H1 (cell line): Measurements from ENCODE around the gene PRDM2. TPM values are rescaled to one million over a fixed set of nuclear protein-coding genes. Genes with fewer than 3 reads are reported as not detected.

Experiments used
- CTCF ChIA-PET: fragments of 300-600 bp; sonication (Branson Sonifier 250); formaldehyde crosslinking; loops from one replicate; lab custom pipeline; 2021; ENCODE audit not compliant: partially characterized antibody; lab: Charles Lee
- POLR2A ChIA-PET: fragments of 300-600 bp; sonication (Branson Sonifier 250); formaldehyde crosslinking; loops from one replicate; lab custom pipeline; 2021; ENCODE audit warnings: inconsistent platforms; ENCODE audit not compliant: partially characterized antibody; lab: Charles Lee
- DNase-seq, 2 experiments: peaks; one replicate each; pipeline versions ENCODE4 v3.0.0 to v3.0.0-alpha.2; 2010 to 2022; ENCODE audit warnings: low spot score in 2 of 2, low read depth in 1 of 2, mixed read lengths in 1 of 2
- FAIRE-seq: peaks from 2 replicates; lab custom pipeline; 2011; peaks lifted over from hg19 to GRCh38; lab: Jason Lieb, UNC
- H2AFZ ChIP-seq: 2 replicates; pipeline ENCODE4 v1.8.1; 2012; ENCODE audit warnings: low read length, inconsistent platforms
- H2AK5ac ChIP-seq: 2 replicates; pipeline ENCODE4 v1.6.1; 2013; ENCODE audit warnings: low read depth, low read length
- H2BK120ac ChIP-seq: replicated peaks from 2 replicates; pipeline ENCODE3; 2013; ENCODE audit warnings: low read depth, low read length, inconsistent platforms
- H2BK12ac ChIP-seq: 2 replicates; pipeline ENCODE4 v1.6.1; 2013; ENCODE audit warnings: low read depth, low read length
- H2BK15ac ChIP-seq: 2 replicates; pipeline ENCODE4 v1.6.1; 2013; ENCODE audit warnings: low read length
- H2BK20ac ChIP-seq: 2 replicates; pipeline ENCODE4 v1.6.1; 2013; ENCODE audit warnings: low read length
- H2BK5ac ChIP-seq: 2 replicates; pipeline ENCODE4 v1.6.1; 2013; ENCODE audit warnings: low read depth, low read length
- H3K14ac ChIP-seq: 2 replicates; pipeline ENCODE4 v1.6.1; 2013; ENCODE audit warnings: inconsistent platforms; ENCODE audit not compliant: insufficient read length
- H3K18ac ChIP-seq: 2 replicates; pipeline ENCODE4 v1.6.1; 2013; ENCODE audit warnings: low read length; ENCODE audit errors: extremely low read depth
- H3K23ac ChIP-seq: 2 replicates; pipeline ENCODE4 v1.6.1; 2013; ENCODE audit warnings: inconsistent platforms; ENCODE audit not compliant: insufficient read length
- H3K23me2 ChIP-seq: 2 replicates; pipeline ENCODE4 v1.6.1; 2013; ENCODE audit warnings: low read depth, low read length
- H3K27ac ChIP-seq: 2 replicates; pipeline ENCODE4 v1.6.1; 2011; ENCODE audit warnings: low read depth, low read length, inconsistent platforms
- H3K27me3 ChIP-seq, 4 experiments: replicated peaks in 1 of 4; 1 replicate in 1 of 4; 2 replicates in 3 of 4; pipeline versions ENCODE4 v1.6.1 to v1.8.1; 2011 to 2013; ENCODE audit warnings: low read length in 3 of 4, mild to moderate bottlenecking in 3 of 4, inconsistent platforms in 2 of 4, mixed read lengths in 2 of 4, moderate library complexity in 1 of 4; ENCODE audit not compliant: control insufficient read depth in 3 of 4, insufficient read depth in 3 of 4; ENCODE audit errors: extremely low read depth in 1 of 4
- H3K36me3 ChIP-seq, 4 experiments: 2 replicates each; pipeline versions ENCODE4 v1.6.1 to v1.8.1; 2011 to 2013; ENCODE audit warnings: mild to moderate bottlenecking in 4 of 4, low read length in 3 of 4, moderate library complexity in 2 of 4, control low read depth in 1 of 4, inconsistent platforms in 1 of 4; ENCODE audit not compliant: insufficient read depth in 4 of 4, control insufficient read depth in 2 of 4
- H3K4ac ChIP-seq: replicated peaks from 2 replicates; pipeline ENCODE3; 2013; ENCODE audit warnings: low read length, low read depth, mixed read lengths, inconsistent platforms; ENCODE audit not compliant: insufficient read length
- H3K4me1 ChIP-seq, 4 experiments: replicated peaks in 1 of 4; 1 replicate in 1 of 4; 2 replicates in 3 of 4; pipeline versions ENCODE4 v1.6.1 to v1.8.1; 2011 to 2013; ENCODE audit warnings: low read length in 3 of 4, inconsistent platforms in 2 of 4, mixed read lengths in 1 of 4; ENCODE audit not compliant: insufficient read depth in 4 of 4, control insufficient read depth in 3 of 4
- H3K4me2 ChIP-seq, 2 experiments: 2 replicates each; pipeline versions ENCODE4 v1.6.1 to v1.8.1; 2011 to 2013; ENCODE audit warnings: low read depth in 2 of 2, low read length in 2 of 2, control low read depth in 1 of 2, inconsistent platforms in 1 of 2, mild to moderate bottlenecking in 1 of 2; ENCODE audit not compliant: insufficient read depth in 1 of 2
- H3K4me3 ChIP-seq, 4 experiments: fragments of 200-600, 300-600 bp in 1 of 4; sonication (generic), shearing (Covaris generic), sonication (Bioruptor Twin) in 1 of 4; 2 replicates each; pipeline versions ENCODE4 v1.5.1 to v1.8.1; 2011 to 2016; ENCODE audit warnings: low read length in 4 of 4, low read depth in 3 of 4, control low read depth in 2 of 4, inconsistent platforms in 2 of 4, mild to moderate bottlenecking in 2 of 4, mixed read lengths in 1 of 4, moderate library complexity in 1 of 4; ENCODE audit not compliant: insufficient read depth in 2 of 4; ENCODE audit errors: extremely low read depth in 1 of 4
- H3K56ac ChIP-seq: replicated peaks from 2 replicates; pipeline ENCODE3; 2013; ENCODE audit warnings: low read depth, mild to moderate bottlenecking, mixed read lengths, low read length, inconsistent platforms; ENCODE audit not compliant: insufficient read length
- H3K79me1 ChIP-seq: 2 replicates; pipeline ENCODE4 v1.6.1; 2013; ENCODE audit warnings: low read depth, low read length, control low read depth
- H3K79me2 ChIP-seq, 2 experiments: 2 replicates each; pipeline versions ENCODE4 v1.6.1 to v1.8.1; 2012 to 2013; ENCODE audit warnings: low read length in 2 of 2, mild to moderate bottlenecking in 2 of 2, inconsistent platforms in 1 of 2; ENCODE audit not compliant: insufficient read depth in 2 of 2, control insufficient read depth in 1 of 2
- H3K9ac ChIP-seq, 4 experiments: replicated peaks in 1 of 4; 1 replicate in 1 of 4; 2 replicates in 3 of 4; pipeline versions ENCODE4 v1.6.1 to v1.8.1; 2011 to 2013; ENCODE audit warnings: low read depth in 3 of 4, low read length in 3 of 4, control low read depth in 2 of 4, mild to moderate bottlenecking in 2 of 4, moderate library complexity in 2 of 4, inconsistent platforms in 1 of 4; ENCODE audit errors: extremely low read depth in 1 of 4
- H3K9me3 ChIP-seq, 2 experiments: 2 replicates each; pipeline versions ENCODE4 v1.6.1 to v1.8.1; 2012 to 2013; ENCODE audit warnings: mild to moderate bottlenecking in 2 of 2, moderate library complexity in 2 of 2, control low read depth in 1 of 2, inconsistent platforms in 1 of 2, low read depth in 1 of 2, low read length in 1 of 2, mixed read lengths in 1 of 2; ENCODE audit not compliant: insufficient read depth in 2 of 2
- H4K20me1 ChIP-seq, 2 experiments: replicated peaks in 1 of 2; 2 replicates each; pipeline versions ENCODE3 to v1.8.1; 2011 to 2013; ENCODE audit warnings: inconsistent platforms in 2 of 2, low read length in 2 of 2, mild to moderate bottlenecking in 1 of 2; ENCODE audit not compliant: insufficient read depth in 2 of 2, control insufficient read depth in 1 of 2
- H4K5ac ChIP-seq: 2 replicates; pipeline ENCODE4 v1.6.1; 2013; ENCODE audit warnings: low read length, low read depth, mixed read lengths, inconsistent platforms; ENCODE audit not compliant: insufficient read length
- H4K8ac ChIP-seq: 2 replicates; pipeline ENCODE4 v1.8.0; 2013; ENCODE audit warnings: mild to moderate bottlenecking, moderate library complexity, low read length, inconsistent platforms; ENCODE audit not compliant: insufficient read depth; ENCODE audit errors: extremely low read depth
- H4K91ac ChIP-seq: replicated peaks from 2 replicates; pipeline ENCODE3; 2013; ENCODE audit warnings: low read length, mixed read lengths, inconsistent platforms; ENCODE audit not compliant: insufficient read length
- CBX5 ChIP-seq: fragments of 300-800, 300-1000 bp; sonication (generic); IDR thresholded peaks from 2 replicates; pipeline ENCODE4 v1.7.1; 2016; ENCODE audit warnings: antibody characterized with exemption, low read length, low read depth
- KDM1A ChIP-seq: fragments of 200-600, 300-600 bp; sonication (generic); IDR thresholded peaks from 2 replicates; pipeline ENCODE4 v1.7.1; 2016; ENCODE audit warnings: mild to moderate bottlenecking, low read length, borderline replicate concordance
- SP4 ChIP-seq: IDR thresholded peaks from 2 replicates; pipeline ENCODE4 v1.6.1; 2012; ENCODE audit warnings: low read length, inconsistent platforms
- SRF ChIP-seq: IDR thresholded peaks from 2 replicates; pipeline ENCODE4 v1.6.1; 2011; ENCODE audit warnings: mild to moderate bottlenecking, low read depth, low read length, moderate library complexity
- WGBS, 2 experiments: shearing (Covaris generic) in 1 of 2; methylation state at CpG; one replicate each; pipeline versions ENCODE4 v1.1.6 to v1.1.7; 2013 to 2015; ENCODE audit warnings: low lambda C conversion rate in 2 of 2, mixed read lengths in 2 of 2, inconsistent platforms in 1 of 2, low coverage in 1 of 2, missing lambda C conversion rate in 1 of 2; ENCODE audit not compliant: insufficient replicate concordance in 2 of 2, insufficient coverage in 1 of 2, insufficient read length in 1 of 2; ENCODE audit errors: extremely low coverage in 1 of 2, missing lambda C conversion rate in 1 of 2; 5-methylcytosine and 5-hydroxymethylcytosine counted together
- polyA plus RNA-seq, 7 experiments: library from polyadenylated mRNA; depleted of rRNA in 3 of 7; stranded (reverse) in 5 of 7; unstranded in 2 of 7; fragments of >200 nt in 5 of 7; fragments of 200-250 nt in 2 of 7; gene quantifications; 1 replicate in 5 of 7; 2 replicates in 1 of 7; 4 replicates in 1 of 7; pipeline versions ENCODE4 v1.2.1 to v1.2.3, GENCODE V29; 2011 to 2013; ENCODE audit warnings: missing spikeins in 2 of 7, mixed read lengths in 2 of 7
- total RNA-seq: library from RNA; stranded (reverse); fragmentation: NEBNext Ultra II Directional; extraction: Animal tissue kit (Norgen Biotek cat#: 25700); gene quantifications from 2 replicates; pipeline ENCODE4 v1.2.1, GENCODE V29; 2021

Gene PRDM2
- total and polyA plus RNA-seq, 2 of the 8 experiments (the other 6 are each of a cell fraction or from before 2014, with no cell fraction given) = 5.8 to 21.2 TPM

- 88% methylated on average over 6 of the region's 6 CpGs; no CpG with 5 or more reads in 1 of the 2 experiments for WGBS, 2 experiments
- H3K79me1 ChIP-seq = no peaks in the 10 kb centered on the region
- ChIA-PET CTCF (interaction anchor here (0.7 kb wide), 1 partner anchor 329 kb away, joined by 3 read pairs; no protein-coding TSS in a partner anchor), POLR2A (interaction anchor here (0.6 kb wide), 2 partner anchors 284 to 545 kb away, joined by 3 to 4 read pairs; no protein-coding TSS in a partner anchor)
- H3K79me2 ChIP-seq = no peaks in the 10 kb centered on the region
- H3K4me2 ChIP-seq = no peak overlapping the region
- no peaks in the 10 kb centered on the region for H4K20me1 ChIP-seq
- no peak overlapping the region for H3K27ac ChIP-seq
- H2BK120ac ChIP-seq = no peak overlapping the region
- H3K23me2 ChIP-seq = no peaks in the 10 kb centered on the region
- H2BK20ac ChIP-seq = no peak overlapping the region
- DNase-seq (no peak), FAIRE-seq (no peak)
- H3K9me3 ChIP-seq = peaks cover 24 to 41% of the 10 kb centered on the region in 2 experiments; a peak in 3 of 4 replicates
- no peak overlapping the region for H3K14ac ChIP-seq
- no peak overlapping the region for H4K8ac ChIP-seq
- H4K91ac ChIP-seq = no peak overlapping the region
- H3K4me3 ChIP-seq = no peak overlapping the region
- no peak overlapping the region for H4K5ac ChIP-seq
- H3K36me3 ChIP-seq = no peaks in the 10 kb centered on the region
- no peak overlapping the region for H3K4ac ChIP-seq
- no peak overlapping the region for H2BK15ac ChIP-seq
- H3K23ac ChIP-seq = no peak overlapping the region
- H3K9ac ChIP-seq = no peak overlapping the region
- H2BK12ac ChIP-seq = no peak overlapping the region
- H3K27me3 ChIP-seq = 0 out of 7 replicates have a peak, but pooled peaks cover 0 to 4% (median 0%) of the 10 kb centered on the region in 4 experiments
- no peak overlapping the region for H3K18ac ChIP-seq
- no peak overlapping the region for H2AK5ac ChIP-seq
- no peak overlapping the region for H3K56ac ChIP-seq
- H3K4me1 ChIP-seq = no peaks in the 10 kb centered on the region
- H2AFZ ChIP-seq = no peak overlapping the region
- H2BK5ac ChIP-seq = no peak overlapping the region
- no peak for TF ChIP-seq SRF
- no peak for TF ChIP-seq SP4
- TF ChIP-seq CBX5 = no peak
- no peak for TF ChIP-seq KDM1A
These were observed 173.0 kb downstream of the PRDM2 start for GRCh38 chr1:13873032-13873431.
